Spleen (tissue), 11 donors: ENCODE results near the gene ABCC1. TPM values are rescaled to one million over a fixed set of nuclear protein-coding genes. Genes with fewer than 3 reads are reported as not detected.

Experiments used
- DNase-seq: peaks from one replicate; pipeline ENCODE4 v3.0.0-alpha.2; 2020
- H3K27ac ChIP-seq, 8 donors: fragments of 200-600 bp; sonication (generic) in 7 of 8; 1 replicate in 4 of 8; 2 replicates in 4 of 8; pipeline versions ENCODE4 v1.5.0 to v1.8.0; 2016 to 2021; ENCODE audit warnings: inconsistent platforms in 4 of 8, mild to moderate bottlenecking in 4 of 8, moderate library complexity in 1 of 8
- H3K27me3 ChIP-seq, 7 donors: fragments of 200-600 bp; sonication (generic) in 6 of 7; replicated peaks in 1 of 7; 1 replicate in 4 of 7; 2 replicates in 3 of 7; pipeline versions ENCODE4 v1.5.0 to v1.8.0; 2016 to 2021; ENCODE audit warnings: inconsistent platforms in 3 of 7, mild to moderate bottlenecking in 1 of 7
- H3K36me3 ChIP-seq, 6 donors: fragments of 200-600 bp; sonication (generic) in 5 of 6; 1 replicate in 4 of 6; 2 replicates in 2 of 6; pipeline versions ENCODE4 v1.5.0 to v1.8.0; 2016 to 2021; ENCODE audit warnings: inconsistent platforms in 2 of 6
- H3K4me1 ChIP-seq, 6 donors: fragments of 200-600 bp; sonication (generic) in 5 of 6; 1 replicate in 3 of 6; 2 replicates in 3 of 6; pipeline versions ENCODE4 v1.5.0 to v1.8.0; 2016 to 2021; ENCODE audit warnings: inconsistent platforms in 3 of 6
- H3K4me3 ChIP-seq, 8 donors: fragments of 200-600 bp; sonication (generic) in 7 of 8; 1 replicate in 4 of 8; 2 replicates in 4 of 8; pipeline versions ENCODE4 v1.5.0 to v1.8.0; 2016 to 2021; ENCODE audit warnings: inconsistent platforms in 4 of 8, mild to moderate bottlenecking in 4 of 8, moderate library complexity in 2 of 8
- H3K9me3 ChIP-seq, 8 donors: fragments of 200-600 bp; sonication (generic) in 7 of 8; 1 replicate in 4 of 8; 2 replicates in 4 of 8; pipeline versions ENCODE4 v1.5.0 to v1.8.0; 2016 to 2021; ENCODE audit warnings: inconsistent platforms in 4 of 8
- POLR2A ChIP-seq, 3 donors: fragments of 450-650 bp; IDR thresholded peaks; one replicate each; pipeline ENCODE4 v1.5.1; 2017; ENCODE audit warnings: antibody characterized with exemption in 3 of 3, mild to moderate bottlenecking in 1 of 3
- POLR2AphosphoS5 ChIP-seq, 3 donors: sonication (generic); formaldehyde crosslinking; IDR thresholded peaks; one replicate each; pipeline ENCODE4 v1.5.1; 2017; ENCODE audit warnings: antibody characterized with exemption in 3 of 3
- WGBS, 5 donors: extraction: QIAGEN DNeasy Blood & Tissue Kit in 3 of 5; methylation state at CpG; one replicate each; pipeline versions ENCODE4 v1.1.5 to v1.1.7; 2013 to 2018; 5-methylcytosine and 5-hydroxymethylcytosine counted together
- intact Hi-C: fragments of 100-400 bp; cut with DNase I; formaldehyde crosslinking; loops from one replicate; pipeline ENCODE4 v1.15.0; 2023; ENCODE audit warnings: low total_unique reads
- polyA plus RNA-seq, 3 donors: library from polyadenylated mRNA; stranded (reverse); fragments of 200-250 nt; gene quantifications; one replicate each; pipeline ENCODE4 v1.2.1, GENCODE V29; 2013
- total RNA-seq, 7 donors: library from RNA; depleted of rRNA in 3 of 7; stranded (reverse); fragments of >200 nt in 3 of 7; fragmentation: NEBNext Ultra II Directional in 4 of 7; extraction: Animal tissue kit (Norgen Biotek cat#: 25700) in 4 of 7; gene quantifications; one replicate each; pipeline versions ENCODE4 v1.1.0 to v1.2.1, GENCODE V29; 2016 to 2021
- TF ChIP-seq, protein P1 (sequence below), 11 experiments: fragments of 200-600 bp in 7 of 11; fragments of 450-650 bp in 4 of 11; sonication (generic) in 4 of 11; IDR thresholded peaks in 8 of 11; conservative IDR thresholded peaks in 3 of 11; 1 replicate in 7 of 11; 2 replicates in 4 of 11; pipeline versions ENCODE4 v1.4.0 to v1.8.0; 2016 to 2021; ENCODE audit warnings: antibody characterized with exemption in 11 of 11, inconsistent platforms in 4 of 11, mild to moderate bottlenecking in 1 of 11
- donor health status: healthy with polysubstance abuse.
- donor health status: DM: no; HTN: no; CAD: no; lungs with moderate emphysema.
- donor health status: DM: no; HTN: no; CAD: no.
- donor health status: Bipolar disorder and iron deficiency.
- donor health status: healthy.
- donor health status: DM: no; HTN: no; CAD: no.
- donor health status: DM: yes; HTN: yes; CAD: no.

The ABCC1 gene
- total and polyA plus RNA-seq, 10 donors: 7.8 to 65.7 (median 52.5) TPM

DNA sequence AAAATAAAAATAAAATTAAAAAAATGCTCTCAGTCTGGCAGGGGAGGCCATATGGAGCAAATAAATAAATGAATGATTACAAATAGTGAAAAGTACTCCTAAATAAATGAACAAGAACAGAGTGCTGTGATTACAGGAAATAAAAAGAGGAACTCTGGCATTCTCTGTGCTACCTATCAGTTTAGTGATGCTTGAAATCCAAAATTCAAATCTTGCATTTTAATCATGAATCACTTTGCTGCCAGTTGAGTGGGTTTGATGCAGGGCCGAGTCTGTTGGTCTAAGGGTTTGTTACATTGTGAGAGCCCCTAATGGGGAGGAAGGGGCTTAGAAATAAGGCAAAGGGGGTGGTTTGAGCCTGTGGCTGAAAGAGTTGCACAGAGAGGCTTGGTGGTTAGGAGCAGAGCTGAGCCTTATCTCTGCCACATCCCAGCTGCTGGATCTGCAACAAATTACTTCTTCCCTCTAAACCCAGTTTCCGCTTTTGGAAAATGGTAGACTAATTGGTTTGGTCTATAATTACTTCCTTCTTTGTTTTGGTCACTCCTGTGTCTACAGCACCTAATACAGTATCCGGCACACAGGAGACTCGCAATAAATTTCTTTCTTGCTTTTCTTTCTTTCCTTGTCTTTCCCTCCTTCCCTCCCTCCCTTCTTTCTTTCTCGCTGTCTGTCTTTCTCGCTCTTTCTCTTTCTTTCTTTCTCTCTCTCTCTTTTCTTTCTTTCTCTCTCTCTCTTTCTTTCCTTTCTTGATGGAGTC lies 6.3 kb upstream of the ABCC1 start:
- Histone ChIP-seq H3K4me3 (no peak overlapping the region), H3K9me3 (no peaks in the 10 kb centered on the region), H3K27ac (peak overlapping the region in 4 of 8 donors; percentile 17 to 61 (median 39)), H3K4me1 (peaks cover 0 to 30% (median 16%) of the 10 kb centered on the region in 6 donors), H3K36me3 (no peaks in the 10 kb centered on the region), H3K27me3 (no peaks in the 10 kb centered on the region)
- 52 to 65% (median 55%) methylated on average over 6 of the region's 6 CpGs for WGBS, 5 donors
- no peak for DNase-seq
- TF ChIP-seq, protein P1, sequence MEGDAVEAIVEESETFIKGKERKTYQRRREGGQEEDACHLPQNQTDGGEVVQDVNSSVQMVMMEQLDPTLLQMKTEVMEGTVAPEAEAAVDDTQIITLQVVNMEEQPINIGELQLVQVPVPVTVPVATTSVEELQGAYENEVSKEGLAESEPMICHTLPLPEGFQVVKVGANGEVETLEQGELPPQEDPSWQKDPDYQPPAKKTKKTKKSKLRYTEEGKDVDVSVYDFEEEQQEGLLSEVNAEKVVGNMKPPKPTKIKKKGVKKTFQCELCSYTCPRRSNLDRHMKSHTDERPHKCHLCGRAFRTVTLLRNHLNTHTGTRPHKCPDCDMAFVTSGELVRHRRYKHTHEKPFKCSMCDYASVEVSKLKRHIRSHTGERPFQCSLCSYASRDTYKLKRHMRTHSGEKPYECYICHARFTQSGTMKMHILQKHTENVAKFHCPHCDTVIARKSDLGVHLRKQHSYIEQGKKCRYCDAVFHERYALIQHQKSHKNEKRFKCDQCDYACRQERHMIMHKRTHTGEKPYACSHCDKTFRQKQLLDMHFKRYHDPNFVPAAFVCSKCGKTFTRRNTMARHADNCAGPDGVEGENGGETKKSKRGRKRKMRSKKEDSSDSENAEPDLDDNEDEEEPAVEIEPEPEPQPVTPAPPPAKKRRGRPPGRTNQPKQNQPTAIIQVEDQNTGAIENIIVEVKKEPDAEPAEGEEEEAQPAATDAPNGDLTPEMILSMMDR (IDR thresholded peaks at IDR 0.05 in 8 of 11, conservative IDR thresholded peaks at IDR 0.05 in 3 of 11): no peak
- no peak for TF ChIP-seq POLR2A (IDR thresholded peaks at IDR 0.05)
- no peak for TF ChIP-seq POLR2AphosphoS5 (IDR thresholded peaks at IDR 0.05)
- intact Hi-C loops: no loop called here

DNA sequence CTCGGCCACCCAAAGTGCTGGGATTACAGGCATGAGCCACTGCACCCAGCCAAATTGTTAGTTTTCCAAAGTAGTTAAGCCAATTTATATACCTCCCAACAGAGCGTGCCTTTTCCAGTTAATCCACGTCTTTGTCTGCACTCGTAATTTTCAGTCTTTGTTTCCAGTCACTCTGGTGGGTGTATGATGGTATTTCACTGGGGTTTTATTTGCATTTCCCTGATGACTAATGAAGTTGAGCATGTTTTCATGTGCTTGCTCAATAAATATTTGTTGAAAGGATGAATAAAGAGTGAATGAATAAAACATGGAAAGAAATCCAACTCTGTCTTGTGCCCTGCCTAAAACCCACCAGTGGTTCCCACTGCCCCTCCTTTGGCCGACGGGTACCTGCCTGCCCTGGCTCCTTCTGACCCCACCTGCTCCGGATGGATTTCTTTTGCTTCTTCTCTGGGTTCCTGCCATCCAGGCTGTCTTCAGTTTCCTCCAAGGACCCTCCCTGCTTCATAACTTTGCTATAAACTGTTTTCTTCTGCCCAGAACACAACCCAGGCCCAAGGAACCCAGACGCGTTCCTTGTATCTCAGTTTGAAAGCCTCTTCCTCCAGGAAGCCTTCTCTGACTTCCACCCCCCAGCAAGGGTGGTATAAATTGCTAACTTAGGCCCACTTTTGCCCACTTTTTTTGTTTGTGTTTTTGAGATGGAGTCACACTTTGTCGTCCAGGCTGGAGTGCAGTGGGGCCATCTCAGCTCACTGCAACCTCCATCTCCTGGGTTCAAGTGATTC lies 3.0 kb upstream of the ABCC1 start:
- no peak for TF ChIP-seq POLR2A (IDR thresholded peaks at IDR 0.05)
- TF ChIP-seq POLR2AphosphoS5 (IDR thresholded peaks at IDR 0.05): no peak
- TF ChIP-seq, protein P1 (IDR thresholded peaks at IDR 0.05 in 8 of 11, conservative IDR thresholded peaks at IDR 0.05 in 3 of 11): no peak
- intact Hi-C loops: no loop called here
- Histone ChIP-seq H3K9me3 (no peaks in the 10 kb centered on the region), H3K36me3 (no peaks in the 10 kb centered on the region), H3K4me1 (peaks cover 12 to 53% (median 41%) of the 10 kb centered on the region in 6 donors), H3K27me3 (no peaks in the 10 kb centered on the region), H3K27ac (no peak overlapping the region), H3K4me3 (no peak overlapping the region)
- 79 to 93% (median 89%) methylated on average over 10 of the region's 10 CpGs for WGBS, 5 donors
- peak; percentile 32 for DNase-seq

DNA sequence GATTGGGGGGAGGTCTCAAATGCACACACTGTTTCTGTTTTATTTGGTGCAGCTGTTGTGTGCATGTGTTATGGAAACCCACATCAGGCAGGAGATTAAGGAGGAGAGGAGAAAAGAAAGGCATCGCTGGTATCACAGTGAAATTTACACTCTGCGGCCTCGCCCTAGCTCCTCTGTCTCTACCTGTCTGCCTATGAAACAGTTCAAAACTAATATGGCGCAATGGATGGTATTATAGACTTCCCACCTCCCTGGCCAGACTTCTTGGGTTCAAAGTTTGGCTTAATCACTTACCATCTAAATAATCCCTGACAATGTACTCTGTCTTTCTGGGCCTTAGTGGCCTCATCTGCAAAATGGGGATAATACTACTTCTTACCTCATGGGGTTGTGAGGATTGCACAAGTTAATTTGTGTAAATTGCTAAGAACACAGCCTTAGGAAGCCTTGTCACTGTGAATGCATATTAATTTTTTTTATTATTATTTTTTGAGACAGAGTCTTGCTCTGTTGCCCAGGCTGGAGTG lies 1.4 kb upstream of the ABCC1 start:
- Histone ChIP-seq H3K4me3 (no peak overlapping the region), H3K9me3 (no peaks in the 10 kb centered on the region), H3K4me1 (peaks cover 19 to 53% (median 43%) of the 10 kb centered on the region in 6 donors), H3K36me3 (no peaks in the 10 kb centered on the region), H3K27ac (no peak overlapping the region), H3K27me3 (no peaks in the 10 kb centered on the region)
- TF ChIP-seq POLR2AphosphoS5 (IDR thresholded peaks at IDR 0.05) (no peak), POLR2A (IDR thresholded peaks at IDR 0.05) (no peak)
- TF ChIP-seq, protein P1 (IDR thresholded peaks at IDR 0.05 in 8 of 11, conservative IDR thresholded peaks at IDR 0.05 in 3 of 11): no peak
- 93 to 99% (median 96%) methylated on average over 4 of the region's 4 CpGs for WGBS, 5 donors
- intact Hi-C loops: no loop called here
- no peak for DNase-seq
